HG03139 (cell line): Measurements from ENCODE around the gene FCF1.
"Not testable (repeated sequence)": the region's sequence is repeated elsewhere in the genome, so short reads cannot be mapped to it uniquely, and the experiment has no call there.

Source experiments
- ATAC-seq: cut with Tn5 transposase; IDR thresholded peaks from one replicate; pipeline ENCODE4 v1.9.1; 2021; ENCODE audit not compliant: unreplicated experiment

Gene FCF1

DNA sequence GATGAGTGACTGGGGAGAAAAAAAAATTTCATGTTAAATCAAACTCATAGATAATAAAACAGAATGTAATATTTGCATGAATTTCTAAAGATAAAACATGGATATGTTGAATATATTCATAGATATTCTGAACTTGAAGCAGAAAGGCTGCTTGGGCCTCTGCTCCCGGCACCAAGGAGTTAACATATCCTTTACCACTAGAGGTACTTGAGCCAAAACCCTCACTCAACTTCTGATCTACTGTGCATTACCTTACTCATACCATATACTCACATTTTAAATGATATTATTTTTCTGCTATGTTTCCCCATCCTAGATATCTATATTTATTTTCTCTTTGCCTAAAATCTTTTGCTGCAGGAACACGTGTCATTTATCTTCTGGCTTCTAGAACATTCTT lies 15.0 kb upstream of the FCF1 start:
- no peak for ATAC-seq

- ATAC-seq: no peak
Measured at GRCh38 chr14:74698465-74698864, 14.5 kb upstream of the FCF1 start.

DNA sequence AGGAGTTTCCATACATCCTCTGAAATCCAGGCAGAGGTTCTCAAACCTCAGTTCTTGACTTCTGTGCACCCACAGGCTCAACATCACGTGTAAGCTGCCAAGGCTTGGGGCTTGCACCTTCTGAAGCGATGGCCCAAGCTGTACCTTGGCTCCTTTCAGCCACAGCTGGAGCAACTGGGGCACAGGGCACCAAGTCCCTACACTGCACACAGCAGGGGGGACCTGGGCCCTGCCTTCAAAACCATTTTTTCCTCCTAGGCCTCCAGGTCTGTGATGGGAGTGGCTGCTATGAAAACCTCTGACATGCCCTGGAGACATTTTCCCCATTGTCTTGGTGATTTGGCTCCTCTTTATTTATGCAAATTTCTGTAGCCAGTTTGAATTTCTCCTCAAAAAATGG lies 10.7 kb upstream of the FCF1 start:
- ATAC-seq: no peak

DNA sequence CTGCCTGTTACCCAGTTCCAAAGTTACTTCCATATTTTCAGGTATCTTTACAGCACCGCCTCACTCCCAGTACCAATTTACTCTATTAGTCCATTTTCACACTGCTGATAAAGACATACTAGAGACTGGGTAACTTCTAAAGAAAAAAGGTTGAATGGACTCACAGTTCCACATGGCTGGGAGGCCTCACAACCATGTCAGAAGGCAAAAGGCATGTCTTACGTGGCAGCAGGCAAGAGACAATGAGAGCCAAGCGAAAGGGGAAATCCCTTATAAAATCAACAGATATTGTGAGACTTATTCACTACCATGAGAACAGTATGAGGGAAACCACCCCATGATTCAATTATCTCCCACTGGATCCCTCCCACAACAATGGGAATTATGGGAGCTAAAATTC lies 9.9 kb upstream of the FCF1 start:
- no peak for ATAC-seq

DNA sequence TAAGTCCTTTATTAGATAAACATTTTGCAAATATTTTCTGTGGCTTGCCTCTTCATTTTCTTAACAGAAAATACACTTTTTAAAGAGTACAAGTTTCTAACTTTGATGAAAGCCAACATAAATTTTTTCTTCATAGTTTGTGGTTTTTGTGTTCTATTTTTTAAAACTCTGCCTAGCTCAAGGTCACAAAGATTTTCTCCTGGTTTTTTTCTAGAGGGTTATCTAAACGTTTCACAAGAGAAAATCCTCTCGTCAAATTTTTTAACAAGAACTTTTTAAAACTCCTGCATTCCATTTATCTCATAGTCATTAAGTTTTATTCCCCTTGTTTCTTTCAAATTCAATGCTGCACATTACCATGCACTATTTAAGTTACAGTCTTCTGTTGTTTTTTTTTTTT lies 8.3 kb upstream of the FCF1 start:
- no peak for ATAC-seq

GRCh38 chr14:74705613-74706500 lies 7.1 kb upstream of the FCF1 start:
- no peak for ATAC-seq

GRCh38 chr14:74710480-74710879 lies 2.5 kb upstream of the FCF1 start:
- ATAC-seq: no peak

DNA sequence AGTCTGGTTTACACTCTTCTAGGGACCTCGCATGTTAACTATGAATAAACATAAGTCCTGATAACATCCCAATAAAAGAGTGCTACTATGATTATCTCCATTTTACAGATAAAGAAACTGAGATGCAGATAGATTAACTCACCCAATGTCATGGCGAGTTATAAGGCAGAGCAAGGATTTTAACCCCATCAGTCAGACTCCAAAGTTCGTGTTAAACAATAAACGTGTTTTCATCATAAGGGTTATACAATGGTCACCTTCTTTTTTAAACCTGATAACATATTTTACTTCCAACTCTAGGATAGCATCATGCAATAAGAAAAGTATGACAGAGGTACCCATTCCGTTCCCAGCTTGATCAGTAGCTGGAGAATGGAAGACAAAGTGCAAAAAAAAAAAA lies 1.3 kb upstream of the FCF1 start:
- ATAC-seq: no peak

- ATAC-seq: no peak
Measured at GRCh38 chr14:74713395-74713735, 421 bp downstream of the FCF1 start.

DNA sequence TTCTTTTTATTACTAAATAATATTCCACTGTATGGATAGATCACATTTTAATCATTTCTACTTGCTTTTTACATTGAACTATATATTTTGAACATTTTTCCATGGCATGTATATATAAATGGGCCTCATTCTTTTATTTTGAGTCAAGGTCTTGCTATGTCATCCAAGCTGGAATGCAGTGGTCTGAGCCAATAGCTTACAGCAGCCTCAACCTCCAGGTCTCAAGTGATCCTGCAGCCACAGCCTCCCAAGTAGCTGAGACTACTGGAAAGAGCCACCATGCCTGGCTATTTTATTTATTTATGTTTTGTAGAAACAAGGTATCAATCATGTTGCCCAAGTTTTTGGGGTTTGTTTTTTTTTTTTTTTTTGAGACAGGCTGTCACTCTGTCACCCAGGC lies 7.6 kb downstream of the FCF1 start:
- ATAC-seq: no peak

GRCh38 chr14:74723134-74723533 lies 10.2 kb downstream of the FCF1 start:
- ATAC-seq: no peak

DNA sequence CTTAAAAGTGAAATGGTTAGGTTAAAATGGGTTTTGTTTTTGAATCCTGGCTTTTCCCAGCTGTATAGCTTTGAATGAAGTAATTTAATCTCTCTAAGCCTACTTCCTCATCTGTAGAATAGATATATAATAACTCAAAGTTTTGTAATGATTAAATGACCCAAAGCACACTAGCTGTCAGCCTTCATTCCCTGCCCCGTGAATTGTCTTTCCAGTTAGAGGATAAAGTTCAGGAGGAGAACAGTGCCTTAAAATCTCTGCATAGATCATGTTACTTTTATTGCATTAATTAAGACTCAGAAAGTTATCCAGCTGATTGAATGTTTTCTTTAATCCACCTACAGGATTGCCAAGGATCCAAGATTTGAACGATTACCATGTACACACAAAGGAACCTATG lies 19.4 kb downstream of the FCF1 start:
- ATAC-seq: no peak

- ATAC-seq: no peak
Measured at GRCh38 chr14:74733221-74733620, 20.3 kb downstream of the FCF1 start.

- ATAC-seq: no peak
Measured at GRCh38 chr14:74735125-74735524, 22.2 kb downstream of the FCF1 start.

- ATAC-seq: no peak
Measured at GRCh38 chr14:74737753-74738325, 24.9 kb downstream of the FCF1 start.

GRCh38 chr14:74739293-74740030 lies 26.5 kb downstream of the FCF1 start:
- no peak for ATAC-seq

GRCh38 chr14:74747237-74747636 lies 34.3 kb downstream of the FCF1 start:
- ATAC-seq: no peak

GRCh38 chr14:74754157-74754556 lies 41.2 kb downstream of the FCF1 start:
- no peak for ATAC-seq

DNA sequence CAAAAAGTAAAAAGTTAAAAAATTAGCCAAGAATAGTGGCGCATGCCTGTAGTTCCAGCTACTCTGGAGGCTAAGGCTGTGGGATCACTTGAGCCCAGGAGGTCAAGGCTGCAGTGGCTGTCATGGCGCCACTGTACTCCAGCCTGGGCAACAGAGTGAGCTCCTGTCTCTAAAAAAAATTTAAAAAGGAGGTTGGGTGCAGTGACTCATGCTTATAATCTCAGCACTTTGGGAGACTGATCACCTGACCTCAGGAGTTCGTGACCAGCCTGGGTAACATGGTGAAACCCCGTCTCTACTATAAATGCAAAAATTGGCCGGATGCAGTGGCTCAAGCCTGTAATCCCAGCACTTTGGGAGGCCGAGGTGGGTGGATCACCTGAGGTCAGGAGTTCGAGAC lies 42.0 kb downstream of the FCF1 start:
- ATAC-seq: no peak

DNA sequence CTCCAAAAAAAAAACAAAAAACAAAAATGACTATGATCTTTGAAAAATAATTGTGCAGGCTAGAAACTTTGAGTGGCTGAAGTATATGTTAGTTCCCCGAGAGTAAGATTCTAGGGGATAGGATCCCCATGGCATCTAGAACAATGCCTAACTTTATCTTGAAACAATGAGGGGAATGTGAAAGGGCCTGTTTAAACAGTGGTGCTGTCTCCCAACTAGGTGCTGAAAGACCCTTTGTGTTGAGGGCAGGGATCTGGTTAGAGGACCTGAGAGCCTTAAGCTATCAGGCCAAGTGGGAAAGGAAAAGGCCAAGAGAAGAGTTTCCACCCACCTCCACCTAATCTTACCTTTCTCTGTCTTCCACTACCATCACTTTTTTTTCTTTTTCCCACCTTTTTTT lies 43.4 kb downstream of the FCF1 start:
- no peak for ATAC-seq

DNA sequence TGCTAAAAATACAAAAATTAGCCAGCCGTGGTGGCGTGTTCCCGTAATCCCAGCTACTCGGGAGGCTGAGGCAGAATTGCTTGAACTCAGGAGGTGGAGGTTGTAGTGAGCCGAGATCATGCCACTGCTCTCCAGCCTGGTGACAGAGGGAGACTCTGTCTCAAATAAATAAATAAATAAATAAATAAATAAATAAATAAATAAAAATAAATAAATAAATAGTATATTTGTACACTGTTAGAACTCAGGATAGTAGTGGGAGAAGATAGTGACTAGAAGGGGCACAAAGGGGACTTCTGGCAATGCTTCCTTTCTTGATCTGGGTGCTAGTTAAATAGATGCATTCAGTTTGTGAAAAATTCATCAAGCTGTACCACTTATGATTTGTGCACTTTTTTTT lies 45.6 kb downstream of the FCF1 start:
- not testable (repeated sequence) for ATAC-seq
